Fibroblast of pulmonary artery (primary cell): Measurements from ENCODE around the gene NFASC.

Experiments
- DNase-seq: peaks from one replicate; pipeline ENCODE4 v3.0.0-alpha.2; 2010; ENCODE audit warnings: low read depth
- H3K4me3 ChIP-seq: replicated peaks from 2 replicates; pipeline ENCODE4 v1.5.1; 2011; ENCODE audit warnings: low read depth, mild to moderate bottlenecking, control low read depth, low read length, moderate library complexity
- CTCF ChIP-seq: IDR thresholded peaks from 2 replicates; pipeline ENCODE4 v1.5.1; 2011; ENCODE audit warnings: mild to moderate bottlenecking, control low read depth, low read length, inconsistent platforms; ENCODE audit errors: missing control alignments

The NFASC gene

GRCh38 chr1:204961765-204962419 is 91.2 kb downstream of the NFASC start:
- TF ChIP-seq CTCF, result no peak
- no peak for DNase-seq
- H3K4me3 ChIP-seq, result no peak overlapping the region

GRCh38 chr1:204962742-204963632 is 92.3 kb downstream of the NFASC start:
- DNase-seq, result no peak
- H3K4me3 ChIP-seq, result no peak overlapping the region
- no peak for TF ChIP-seq CTCF

GRCh38 chr1:204967451-204967850 is 96.8 kb downstream of the NFASC start:
- H3K4me3 ChIP-seq, result no peak overlapping the region
- DNase-seq, result no peak
- no peak for TF ChIP-seq CTCF

- TF ChIP-seq CTCF, result no peak
- no peak overlapping the region for H3K4me3 ChIP-seq
- no peak for DNase-seq
These were observed 97.5 kb downstream of the NFASC start for GRCh38 chr1:204968135-204968534.

GRCh38 chr1:204968951-204969350 is 98.3 kb downstream of the NFASC start:
- no peak overlapping the region for H3K4me3 ChIP-seq
- TF ChIP-seq CTCF, result no peak
- DNase-seq, result no peak

GRCh38 chr1:204970937-204971336 is 100.3 kb downstream of the NFASC start:
- no peak overlapping the region for H3K4me3 ChIP-seq
- TF ChIP-seq CTCF, result no peak
- no peak for DNase-seq
